Stomach (tissue), 4 donors: ENCODE data around the gene TAPBPL.

Experiments
- CTCF ChIP-seq, 7 experiments: fragments of 450-650 bp in 4 of 7; fragments of 200-600 bp in 3 of 7; sonication (generic) in 3 of 7; IDR thresholded peaks; one replicate each; pipeline ENCODE4 v1.5.1; 2016 to 2019; ENCODE audit warnings: antibody characterized with exemption in 7 of 7, control low read depth in 2 of 7, mild to moderate bottlenecking in 1 of 7
- POLR2A ChIP-seq, 4 donors: fragments of 450-650 bp; IDR thresholded peaks; one replicate each; pipeline ENCODE4 v1.6.1; 2016; ENCODE audit warnings: antibody characterized with exemption in 4 of 4, control low read depth in 2 of 4, mild to moderate bottlenecking in 1 of 4, moderate library complexity in 1 of 4
- POLR2AphosphoS5 ChIP-seq, 3 donors: sonication (generic); formaldehyde crosslinking; IDR thresholded peaks; one replicate each; pipeline ENCODE4 v1.6.1; 2016; ENCODE audit warnings: antibody characterized with exemption in 3 of 3

- TF ChIP-seq CTCF (IDR thresholded peaks at IDR 0.05) (no peak), POLR2AphosphoS5 (IDR thresholded peaks at IDR 0.05) (no peak), POLR2A (IDR thresholded peaks at IDR 0.05) (no peak)
Observed at GRCh38 chr12:6425590-6426531, 26.0 kb upstream of the TAPBPL start.
